ENCODE results near the gene LPP.

The LPP gene

GRCh38 chr3:188198760-188199327, 44.9 kb downstream of the LPP start:
- DNase-seq: no peak

- DNase-seq: no peak
Observed at GRCh38 chr3:188199386-188199785, 45.4 kb downstream of the LPP start.

GRCh38 chr3:188200481-188200880, 46.5 kb downstream of the LPP start:
- no peak for DNase-seq

- no peak for DNase-seq
Observed at GRCh38 chr3:188202358-188203138, 48.6 kb downstream of the LPP start.

DNA sequence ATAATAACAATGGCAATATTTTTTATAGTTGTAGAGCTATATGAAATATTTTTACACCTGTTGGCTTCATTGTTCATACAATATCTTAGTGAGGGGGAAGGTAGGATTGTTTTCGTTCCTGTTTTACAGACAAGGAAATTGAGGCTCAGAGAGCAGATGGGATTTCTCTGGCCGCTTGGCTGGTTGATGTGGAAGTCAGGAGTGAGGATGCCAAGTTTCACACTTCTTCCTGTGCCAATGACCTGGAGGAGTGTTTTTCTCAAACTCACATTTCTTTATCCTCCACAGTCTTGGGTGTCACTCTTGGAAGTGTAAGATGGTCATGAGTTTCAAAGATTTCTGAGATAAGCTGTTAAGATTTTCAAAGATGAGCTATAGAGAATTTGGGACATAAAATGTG, 50.6 kb downstream of the LPP start:
- no peak for DNase-seq

GRCh38 chr3:188205992-188206416, 52.0 kb downstream of the LPP start:
- no peak for DNase-seq

DNA sequence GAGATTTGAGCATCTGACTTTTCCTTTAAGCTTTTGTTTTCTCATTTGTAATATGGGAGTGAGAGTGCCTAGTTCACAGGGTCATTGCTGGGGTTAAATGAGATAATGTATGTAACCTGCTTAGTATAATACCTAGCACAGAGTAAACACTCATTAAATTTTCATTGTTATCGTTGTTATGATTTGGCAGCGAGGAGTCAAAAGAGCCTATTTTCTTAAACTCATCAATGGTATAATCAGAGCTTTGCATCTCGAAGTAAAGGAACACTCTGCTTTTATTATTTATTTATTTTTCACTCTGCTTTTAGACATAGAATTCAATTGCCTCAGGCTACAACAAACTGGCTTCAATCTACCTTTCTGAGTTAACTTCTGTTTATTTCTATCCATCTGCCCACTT, 52.8 kb downstream of the LPP start:
- no peak for DNase-seq

- DNase-seq: no peak
Observed at GRCh38 chr3:188207941-188208515, 54.1 kb downstream of the LPP start.

DNA sequence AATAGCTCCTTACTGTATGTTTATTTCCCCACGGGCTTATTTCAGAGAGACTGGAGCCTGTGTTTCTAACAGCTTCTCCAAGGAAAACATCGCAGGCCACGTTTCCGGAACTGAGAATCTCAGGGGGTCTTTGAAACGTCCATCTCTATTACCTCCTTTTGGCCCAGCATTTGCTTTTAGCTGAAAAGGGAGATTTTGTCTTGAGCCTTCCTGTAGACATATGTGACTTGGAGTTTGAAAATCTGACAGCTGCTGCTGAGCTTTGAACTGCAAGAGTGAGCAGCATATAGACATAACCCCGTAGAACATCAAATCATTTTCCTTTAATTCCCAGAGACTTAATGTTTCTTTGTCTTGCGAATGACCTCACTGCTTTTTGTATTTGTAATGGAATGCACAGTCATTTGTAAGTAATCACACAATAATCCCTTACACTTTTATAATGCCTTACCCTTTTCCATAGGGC, 54.6 kb downstream of the LPP start:
- no peak for DNase-seq

DNA sequence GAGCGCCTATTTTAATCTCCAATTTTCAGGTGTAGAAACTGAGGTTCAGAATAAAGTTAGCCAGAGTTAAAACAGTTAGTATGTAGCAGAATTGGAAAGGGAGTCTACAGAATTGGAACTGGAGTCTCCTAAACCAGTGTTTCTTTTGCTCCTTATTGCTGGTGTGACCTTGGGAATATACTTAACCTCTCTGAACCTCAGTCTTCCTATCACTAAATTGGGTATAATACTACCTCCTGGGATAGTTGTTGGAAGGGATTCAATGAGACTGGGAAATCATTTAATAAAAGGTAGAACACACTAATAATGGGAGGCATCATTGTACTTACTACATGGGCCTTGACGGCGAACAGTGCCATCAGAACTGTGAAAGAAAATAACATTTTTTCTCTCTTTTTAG, 55.1 kb downstream of the LPP start:
- DNase-seq: no peak

- DNase-seq: no peak
Observed at GRCh38 chr3:188209740-188210139, 55.8 kb downstream of the LPP start.

- no peak for DNase-seq
Observed at GRCh38 chr3:188211476-188211875, 57.5 kb downstream of the LPP start.

- DNase-seq: no peak
Observed at GRCh38 chr3:188212308-188212969, 58.5 kb downstream of the LPP start.

GRCh38 chr3:188214442-188214841, 60.5 kb downstream of the LPP start:
- DNase-seq: no peak

DNA sequence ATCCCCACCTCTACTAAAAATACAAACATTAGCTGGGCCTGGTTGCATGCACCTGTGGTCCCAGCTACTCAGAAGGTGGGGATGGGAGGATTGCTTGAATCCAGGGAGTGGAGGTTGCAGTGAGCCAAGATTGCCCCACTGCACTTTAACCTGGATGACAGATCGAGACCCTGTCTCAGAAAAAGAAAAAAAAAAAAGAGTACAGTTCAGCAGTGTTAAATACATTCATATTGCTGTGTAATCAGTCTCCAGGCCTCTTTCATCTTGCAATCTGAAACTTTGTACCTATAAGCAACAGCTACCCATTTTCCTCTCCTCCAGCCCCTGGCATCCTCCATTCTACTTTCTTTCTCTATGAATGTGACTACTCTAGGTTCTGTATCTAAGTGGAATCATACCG, 61.2 kb downstream of the LPP start:
- no peak for DNase-seq

DNA sequence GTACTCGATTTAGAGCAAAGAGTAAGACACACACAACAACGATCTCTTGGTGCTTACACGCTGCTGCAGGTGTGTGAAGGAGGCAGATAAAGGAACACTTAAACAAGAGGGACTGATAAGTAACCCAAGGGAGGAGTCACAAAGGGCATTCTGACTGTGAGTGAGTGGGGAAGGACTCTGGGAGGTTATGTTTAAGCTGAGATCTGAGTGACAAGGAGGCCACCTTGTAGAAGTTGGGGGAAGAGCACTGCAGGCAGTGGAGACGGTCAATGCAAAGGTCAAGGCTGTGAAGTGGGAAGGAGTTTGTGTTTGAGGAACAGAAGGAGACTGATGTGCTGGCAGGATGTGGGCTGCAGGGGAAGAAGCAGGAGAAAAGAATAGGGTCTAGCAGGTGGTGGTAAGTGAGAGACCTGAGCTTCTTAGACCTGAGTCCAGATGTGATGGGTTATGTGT, 63.1 kb downstream of the LPP start:
- no peak for DNase-seq

- DNase-seq: no peak
Observed at GRCh38 chr3:188217726-188218125, 63.8 kb downstream of the LPP start.

DNA sequence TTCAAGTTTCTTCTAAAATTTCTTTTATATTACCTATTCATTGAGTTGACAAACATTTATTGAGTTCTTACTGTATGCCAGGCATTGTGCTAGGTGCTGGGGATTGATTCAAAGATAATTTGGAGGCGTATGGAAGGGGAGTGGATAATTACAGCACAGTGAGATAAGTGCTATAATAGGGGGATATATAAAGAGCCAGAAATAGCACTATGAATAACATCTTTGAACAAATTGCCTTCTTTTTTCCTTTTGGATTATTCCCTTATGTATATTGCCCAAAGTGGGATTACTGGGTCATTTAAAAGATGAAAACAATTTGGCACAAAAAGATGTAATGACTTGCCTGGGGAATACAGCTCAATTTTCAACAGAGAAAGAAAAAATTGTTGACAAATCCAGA, 64.6 kb downstream of the LPP start:
- DNase-seq: peak; percentile 74

GRCh38 chr3:188219147-188219546, 65.2 kb downstream of the LPP start:
- no peak for DNase-seq

- no peak for DNase-seq
Observed at GRCh38 chr3:188220097-188220788, 66.3 kb downstream of the LPP start.

DNA sequence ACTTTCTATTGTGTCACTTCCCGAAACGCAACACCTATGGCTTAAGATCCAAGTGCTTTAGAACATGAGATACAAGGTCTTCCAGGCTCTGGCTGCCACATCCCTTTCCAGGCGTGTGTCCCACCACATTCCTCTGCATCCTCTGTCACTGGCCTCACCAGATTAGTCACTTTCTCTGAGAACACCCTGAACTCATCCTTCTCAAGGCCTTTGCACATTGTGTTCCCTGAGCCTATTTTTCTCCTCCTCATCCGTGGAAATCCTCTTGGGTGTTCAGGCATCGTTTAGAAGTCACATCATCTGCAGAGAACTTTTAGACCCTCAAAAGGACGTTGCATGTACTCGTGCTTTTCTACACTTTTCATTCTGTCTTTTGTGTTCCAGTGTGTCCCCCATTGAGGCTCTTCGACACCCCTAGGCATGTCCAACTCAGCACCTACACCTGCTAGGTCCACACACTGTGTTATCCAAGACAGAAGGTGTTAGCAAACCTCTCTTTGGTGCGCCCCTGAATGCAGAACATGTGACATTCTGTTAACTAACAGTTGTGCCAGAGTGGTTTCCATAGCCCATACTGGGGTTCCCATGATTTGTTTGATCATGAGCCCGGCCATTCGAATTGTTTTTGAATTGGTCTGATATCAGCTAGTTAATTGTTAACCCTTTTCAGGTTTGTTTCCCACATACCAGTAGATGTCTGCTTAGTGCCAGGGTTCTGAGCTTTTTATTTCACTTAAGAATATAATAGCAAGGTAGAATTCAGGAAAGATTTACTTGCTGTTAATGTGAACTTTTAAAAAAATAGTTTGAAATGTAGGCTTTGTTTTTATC, 67.2 kb downstream of the LPP start:
- DNase-seq: no peak

GRCh38 chr3:188223936-188224335, 70.0 kb downstream of the LPP start:
- DNase-seq: no peak
